ENCODE measurements around the gene ATG16L2. TPM values are rescaled to one million over a fixed set of nuclear protein-coding genes. Genes with fewer than 3 reads are reported as not detected.

Gene ATG16L2
- total and polyA plus RNA-seq, 9 of the 15 experiments (the other 6 are each of a cell fraction or from before 2014, with no cell fraction given) = 0.18 to 11.2 (median 6.2) TPM

DNA sequence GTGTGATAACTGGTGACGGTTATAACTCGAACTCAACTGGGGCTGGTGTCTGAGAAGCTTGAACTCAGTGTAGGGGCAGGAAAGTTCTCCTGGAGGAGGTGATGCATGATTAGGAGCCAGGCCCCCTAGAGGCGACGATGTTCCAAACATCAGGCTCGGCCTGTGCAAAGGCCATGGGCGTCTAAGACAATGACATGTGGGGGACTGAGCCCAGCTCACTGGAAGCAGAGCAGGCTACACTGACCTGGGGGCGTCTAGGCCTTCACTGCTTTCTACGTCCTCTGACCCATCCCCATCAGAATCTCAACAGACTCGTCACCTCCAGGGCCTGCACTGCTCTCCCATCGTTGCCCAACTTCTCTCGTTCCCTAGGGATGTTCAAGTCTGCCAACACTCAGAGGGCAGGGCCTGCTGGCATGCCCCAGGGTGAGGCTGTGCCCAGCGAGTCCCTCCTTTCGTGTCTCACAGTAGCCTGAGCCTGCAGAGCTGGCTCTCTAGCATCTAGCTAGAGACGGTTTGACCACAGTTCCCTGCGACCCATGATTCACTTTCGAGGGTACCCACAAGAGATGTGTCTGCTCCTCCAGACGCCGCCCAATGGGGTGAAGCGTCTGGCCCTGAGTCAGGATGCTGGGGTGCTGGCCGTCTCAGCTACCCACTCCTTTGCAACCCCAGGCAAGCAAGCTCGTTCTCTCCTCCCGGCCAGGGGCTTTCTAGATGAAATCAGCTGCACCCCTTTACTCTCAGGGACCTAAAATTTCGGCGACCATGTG, 1.1 kb upstream of the ATG16L2 start (continued):
- TF ChIP-seq, protein P1, sequence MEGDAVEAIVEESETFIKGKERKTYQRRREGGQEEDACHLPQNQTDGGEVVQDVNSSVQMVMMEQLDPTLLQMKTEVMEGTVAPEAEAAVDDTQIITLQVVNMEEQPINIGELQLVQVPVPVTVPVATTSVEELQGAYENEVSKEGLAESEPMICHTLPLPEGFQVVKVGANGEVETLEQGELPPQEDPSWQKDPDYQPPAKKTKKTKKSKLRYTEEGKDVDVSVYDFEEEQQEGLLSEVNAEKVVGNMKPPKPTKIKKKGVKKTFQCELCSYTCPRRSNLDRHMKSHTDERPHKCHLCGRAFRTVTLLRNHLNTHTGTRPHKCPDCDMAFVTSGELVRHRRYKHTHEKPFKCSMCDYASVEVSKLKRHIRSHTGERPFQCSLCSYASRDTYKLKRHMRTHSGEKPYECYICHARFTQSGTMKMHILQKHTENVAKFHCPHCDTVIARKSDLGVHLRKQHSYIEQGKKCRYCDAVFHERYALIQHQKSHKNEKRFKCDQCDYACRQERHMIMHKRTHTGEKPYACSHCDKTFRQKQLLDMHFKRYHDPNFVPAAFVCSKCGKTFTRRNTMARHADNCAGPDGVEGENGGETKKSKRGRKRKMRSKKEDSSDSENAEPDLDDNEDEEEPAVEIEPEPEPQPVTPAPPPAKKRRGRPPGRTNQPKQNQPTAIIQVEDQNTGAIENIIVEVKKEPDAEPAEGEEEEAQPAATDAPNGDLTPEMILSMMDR (IDR thresholded peaks at IDR 0.05 in 2 of 3, conservative IDR thresholded peaks at IDR 0.05 in 1 of 3; ENCODE audit: insufficient read depth in 2 of 3, low read depth in 1 of 3, low read length in 3 of 3) = peak; percentile 61 to 88 (median 71); a peak in 5 of 6 replicates
- TF ChIP-seq, protein P2, sequence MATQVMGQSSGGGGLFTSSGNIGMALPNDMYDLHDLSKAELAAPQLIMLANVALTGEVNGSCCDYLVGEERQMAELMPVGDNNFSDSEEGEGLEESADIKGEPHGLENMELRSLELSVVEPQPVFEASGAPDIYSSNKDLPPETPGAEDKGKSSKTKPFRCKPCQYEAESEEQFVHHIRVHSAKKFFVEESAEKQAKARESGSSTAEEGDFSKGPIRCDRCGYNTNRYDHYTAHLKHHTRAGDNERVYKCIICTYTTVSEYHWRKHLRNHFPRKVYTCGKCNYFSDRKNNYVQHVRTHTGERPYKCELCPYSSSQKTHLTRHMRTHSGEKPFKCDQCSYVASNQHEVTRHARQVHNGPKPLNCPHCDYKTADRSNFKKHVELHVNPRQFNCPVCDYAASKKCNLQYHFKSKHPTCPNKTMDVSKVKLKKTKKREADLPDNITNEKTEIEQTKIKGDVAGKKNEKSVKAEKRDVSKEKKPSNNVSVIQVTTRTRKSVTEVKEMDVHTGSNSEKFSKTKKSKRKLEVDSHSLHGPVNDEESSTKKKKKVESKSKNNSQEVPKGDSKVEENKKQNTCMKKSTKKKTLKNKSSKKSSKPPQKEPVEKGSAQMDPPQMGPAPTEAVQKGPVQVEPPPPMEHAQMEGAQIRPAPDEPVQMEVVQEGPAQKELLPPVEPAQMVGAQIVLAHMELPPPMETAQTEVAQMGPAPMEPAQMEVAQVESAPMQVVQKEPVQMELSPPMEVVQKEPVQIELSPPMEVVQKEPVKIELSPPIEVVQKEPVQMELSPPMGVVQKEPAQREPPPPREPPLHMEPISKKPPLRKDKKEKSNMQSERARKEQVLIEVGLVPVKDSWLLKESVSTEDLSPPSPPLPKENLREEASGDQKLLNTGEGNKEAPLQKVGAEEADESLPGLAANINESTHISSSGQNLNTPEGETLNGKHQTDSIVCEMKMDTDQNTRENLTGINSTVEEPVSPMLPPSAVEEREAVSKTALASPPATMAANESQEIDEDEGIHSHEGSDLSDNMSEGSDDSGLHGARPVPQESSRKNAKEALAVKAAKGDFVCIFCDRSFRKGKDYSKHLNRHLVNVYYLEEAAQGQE (IDR thresholded peaks at IDR 0.05; ENCODE audit: borderline replicate concordance) = peak; percentile 30; the same call in 1 of the 2 replicates
- TF ChIP-seq, protein P2 (CRISPR knock-in tag; IDR thresholded peaks at IDR 0.05; ENCODE audit: low read depth) = no peak
- TF ChIP-seq GABPB1 (CRISPR knock-in tag; IDR thresholded peaks at IDR 0.05) (peak; percentile 46), ZBTB7A (IDR thresholded peaks at IDR 0.05; ENCODE audit: borderline replicate concordance, control insufficient read depth, low read depth, low read length) (0 out of 2 replicates have a peak, but pooled peaks have one; percentile 58), CTBP1 (IDR thresholded peaks at IDR 0.05; ENCODE audit: borderline replicate concordance) (peak; percentile 55; the same call in 1 of the 2 replicates), KLF13 (tag; IDR thresholded peaks at IDR 0.05; ENCODE audit: borderline replicate concordance, low read depth) (no peak), RBM39 (optimal IDR thresholded peaks at IDR 0.05; ENCODE audit: low read depth, low read length) (no peak), SMARCA5 (IDR thresholded peaks at IDR 0.05) (peak; percentile 23; the same call in 1 of the 2 replicates), BCL6 (CRISPR knock-in tag; IDR thresholded peaks at IDR 0.05) (no peak), ZNF12 (CRISPR knock-in tag; IDR thresholded peaks at IDR 0.05) (no peak)
- TF ChIP-seq, protein P3, sequence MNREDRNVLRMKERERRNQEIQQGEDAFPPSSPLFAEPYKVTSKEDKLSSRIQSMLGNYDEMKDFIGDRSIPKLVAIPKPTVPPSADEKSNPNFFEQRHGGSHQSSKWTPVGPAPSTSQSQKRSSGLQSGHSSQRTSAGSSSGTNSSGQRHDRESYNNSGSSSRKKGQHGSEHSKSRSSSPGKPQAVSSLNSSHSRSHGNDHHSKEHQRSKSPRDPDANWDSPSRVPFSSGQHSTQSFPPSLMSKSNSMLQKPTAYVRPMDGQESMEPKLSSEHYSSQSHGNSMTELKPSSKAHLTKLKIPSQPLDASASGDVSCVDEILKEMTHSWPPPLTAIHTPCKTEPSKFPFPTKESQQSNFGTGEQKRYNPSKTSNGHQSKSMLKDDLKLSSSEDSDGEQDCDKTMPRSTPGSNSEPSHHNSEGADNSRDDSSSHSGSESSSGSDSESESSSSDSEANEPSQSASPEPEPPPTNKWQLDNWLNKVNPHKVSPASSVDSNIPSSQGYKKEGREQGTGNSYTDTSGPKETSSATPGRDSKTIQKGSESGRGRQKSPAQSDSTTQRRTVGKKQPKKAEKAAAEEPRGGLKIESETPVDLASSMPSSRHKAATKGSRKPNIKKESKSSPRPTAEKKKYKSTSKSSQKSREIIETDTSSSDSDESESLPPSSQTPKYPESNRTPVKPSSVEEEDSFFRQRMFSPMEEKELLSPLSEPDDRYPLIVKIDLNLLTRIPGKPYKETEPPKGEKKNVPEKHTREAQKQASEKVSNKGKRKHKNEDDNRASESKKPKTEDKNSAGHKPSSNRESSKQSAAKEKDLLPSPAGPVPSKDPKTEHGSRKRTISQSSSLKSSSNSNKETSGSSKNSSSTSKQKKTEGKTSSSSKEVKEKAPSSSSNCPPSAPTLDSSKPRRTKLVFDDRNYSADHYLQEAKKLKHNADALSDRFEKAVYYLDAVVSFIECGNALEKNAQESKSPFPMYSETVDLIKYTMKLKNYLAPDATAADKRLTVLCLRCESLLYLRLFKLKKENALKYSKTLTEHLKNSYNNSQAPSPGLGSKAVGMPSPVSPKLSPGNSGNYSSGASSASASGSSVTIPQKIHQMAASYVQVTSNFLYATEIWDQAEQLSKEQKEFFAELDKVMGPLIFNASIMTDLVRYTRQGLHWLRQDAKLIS (CRISPR knock-in tag; IDR thresholded peaks at IDR 0.05) = 0 out of 2 replicates have a peak, but pooled peaks have one; percentile 12

Data from K562 (cell line).